GM21528 (cell line): ENCODE results near the gene SMPD2.

Experiments used
- ATAC-seq: cut with Tn5 transposase; IDR thresholded peaks from one replicate; pipeline ENCODE4 v1.9.1; 2021; ENCODE audit warnings: mild to moderate bottlenecking, moderate library complexity; ENCODE audit not compliant: unreplicated experiment, low FRiP score

SMPD2 gene

GRCh38 chr6:109440331-109441068 is at the start of gene SMPD2, which contains the start of gene PPIL6:
SMPD2 (plus strand) TSS chr6:109440724; CDS start chr6:109441122, 398 bp downstream.
PPIL6 (minus strand) TSS chr6:109440628; CDS start chr6:109440590, 38 bp downstream.
- peak; percentile 84 for ATAC-seq

GRCh38 chr6:109393157-109393885 is 47.2 kb upstream of the SMPD2 start:
- no peak for ATAC-seq

- no peak for ATAC-seq
Measured at GRCh38 chr6:109393886-109394281, 46.6 kb upstream of the SMPD2 start.

GRCh38 chr6:109396046-109396718 is 44.3 kb upstream of the SMPD2 start:
- no peak for ATAC-seq

GRCh38 chr6:109397020-109397419 is 43.5 kb upstream of the SMPD2 start:
- ATAC-seq = no peak

- ATAC-seq = no peak
Measured at GRCh38 chr6:109406196-109406595, 34.3 kb upstream of the SMPD2 start.

GRCh38 chr6:109411034-109411433 is 29.5 kb upstream of the SMPD2 start:
- no peak for ATAC-seq

- no peak for ATAC-seq
Measured at GRCh38 chr6:109417646-109418045, 22.9 kb upstream of the SMPD2 start.

- no peak for ATAC-seq
Measured at GRCh38 chr6:109420751-109421150, 19.8 kb upstream of the SMPD2 start.

- no peak for ATAC-seq
Measured at GRCh38 chr6:109421184-109421583, 19.3 kb upstream of the SMPD2 start.

- no peak for ATAC-seq
Measured at GRCh38 chr6:109424946-109425345, 15.6 kb upstream of the SMPD2 start.

GRCh38 chr6:109428889-109429477 is 11.5 kb upstream of the SMPD2 start:
- ATAC-seq = no peak

- ATAC-seq = no peak
Measured at GRCh38 chr6:109429496-109429895, 11.0 kb upstream of the SMPD2 start.

- ATAC-seq = no peak
Measured at GRCh38 chr6:109434456-109434855, 6.1 kb upstream of the SMPD2 start.

- ATAC-seq = no peak
Measured at GRCh38 chr6:109436041-109436440, 4.5 kb upstream of the SMPD2 start.

GRCh38 chr6:109441069-109441816 is 719 bp downstream of the SMPD2 start:
- peak; percentile 28 for ATAC-seq

- ATAC-seq = no peak
Measured at GRCh38 chr6:109442393-109442924, 1.9 kb downstream of the SMPD2 start.

GRCh38 chr6:109443425-109443950 is 3.0 kb downstream of the SMPD2 start:
- no peak for ATAC-seq

- ATAC-seq = no peak
Measured at GRCh38 chr6:109445382-109445781, 4.9 kb downstream of the SMPD2 start.

GRCh38 chr6:109446072-109446471 is 5.5 kb downstream of the SMPD2 start:
- no peak for ATAC-seq
